ENCODE measurements around the gene CATSPERD.

DNA sequence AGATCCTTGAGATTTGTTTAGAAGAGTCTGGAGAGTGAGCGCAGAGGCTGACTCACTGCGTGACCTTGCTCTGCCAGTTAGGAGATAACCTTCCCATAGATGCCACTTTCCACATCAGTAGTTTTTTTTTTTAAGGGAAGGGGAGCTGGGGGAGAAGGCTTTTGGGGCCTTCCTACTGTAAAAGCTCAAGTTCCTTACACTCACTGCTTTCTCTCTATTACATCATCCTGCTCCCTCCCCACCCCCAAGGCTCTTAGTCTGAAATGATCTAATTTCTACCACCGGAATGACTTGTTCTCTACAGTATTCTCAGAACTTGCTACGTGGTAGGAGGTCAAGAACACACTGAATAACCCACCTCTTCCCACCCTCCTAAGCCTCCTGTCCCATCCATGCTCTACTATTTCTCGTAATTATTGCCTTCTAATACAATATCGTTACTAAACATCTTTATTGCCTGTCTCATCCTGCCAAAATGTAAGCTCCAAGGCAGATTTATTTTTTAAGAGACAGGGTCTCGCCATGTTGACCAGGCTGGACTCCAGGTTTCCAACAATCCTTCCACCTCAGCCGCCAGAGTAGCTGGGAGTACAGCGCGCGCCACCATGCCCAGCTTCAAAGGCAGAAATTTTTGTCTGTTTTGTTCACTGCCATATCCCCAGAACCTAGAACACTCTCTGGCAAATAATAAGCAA is 1.7 kb upstream of the CATSPERD start:
- TF ChIP-seq, protein P1, sequence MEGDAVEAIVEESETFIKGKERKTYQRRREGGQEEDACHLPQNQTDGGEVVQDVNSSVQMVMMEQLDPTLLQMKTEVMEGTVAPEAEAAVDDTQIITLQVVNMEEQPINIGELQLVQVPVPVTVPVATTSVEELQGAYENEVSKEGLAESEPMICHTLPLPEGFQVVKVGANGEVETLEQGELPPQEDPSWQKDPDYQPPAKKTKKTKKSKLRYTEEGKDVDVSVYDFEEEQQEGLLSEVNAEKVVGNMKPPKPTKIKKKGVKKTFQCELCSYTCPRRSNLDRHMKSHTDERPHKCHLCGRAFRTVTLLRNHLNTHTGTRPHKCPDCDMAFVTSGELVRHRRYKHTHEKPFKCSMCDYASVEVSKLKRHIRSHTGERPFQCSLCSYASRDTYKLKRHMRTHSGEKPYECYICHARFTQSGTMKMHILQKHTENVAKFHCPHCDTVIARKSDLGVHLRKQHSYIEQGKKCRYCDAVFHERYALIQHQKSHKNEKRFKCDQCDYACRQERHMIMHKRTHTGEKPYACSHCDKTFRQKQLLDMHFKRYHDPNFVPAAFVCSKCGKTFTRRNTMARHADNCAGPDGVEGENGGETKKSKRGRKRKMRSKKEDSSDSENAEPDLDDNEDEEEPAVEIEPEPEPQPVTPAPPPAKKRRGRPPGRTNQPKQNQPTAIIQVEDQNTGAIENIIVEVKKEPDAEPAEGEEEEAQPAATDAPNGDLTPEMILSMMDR (IDR thresholded peaks at IDR 0.05): no peak
- TF ChIP-seq POLR2A (IDR thresholded peaks at IDR 0.05): no peak
